Liver (tissue), 4 donors: ENCODE data around the gene RAB37. TPM values are rescaled to one million over a fixed set of nuclear protein-coding genes. Genes with fewer than 3 reads are reported as not detected.

Experiments used
- polyA plus RNA-seq, 2 donors: library from polyadenylated mRNA; stranded (reverse) in 1 of 2; unstranded in 1 of 2; fragments of 200-250 nt in 1 of 2; fragments of >200 nt in 1 of 2; fragmentation: Nextera tagmentation in 1 of 2; extraction: Ambion mirVana in 1 of 2; gene quantifications; one replicate each; pipeline versions ENCODE4 v1.2.1 to v1.2.3, GENCODE V29; 2013 to 2015
- total RNA-seq, 2 donors: library from RNA; depleted of rRNA; stranded (reverse); fragments of >200 nt; gene quantifications; one replicate each; pipeline ENCODE4 v1.2.3, GENCODE V29; 2014
- donor health status: healthy.
- donor health status: healthy.
- donor health status: healthy.

RAB37 gene
- total and polyA plus RNA-seq, 4 donors, result 5.1 to 8.8 (median 5.6) TPM

Other genes with a start within 250 kb of the RAB37 start
- gene CD300LB, start 205.8 kb upstream of the RAB37 start, total RNA-seq, result under 1 TPM; 0.08 to 0.33 TPM
- under 1 TPM in 1 of 2 donors, not detected in 1; 0.09 TPM for gene CD300LB, start 205.8 kb upstream of the RAB37 start, polyA plus RNA-seq
- 1 to 10 TPM in 1 of 2 donors, under 1 TPM in 1; 0.92 to 1.5 TPM for gene CD300C, start 191.1 kb upstream of the RAB37 start, total RNA-seq
- 1 to 10 TPM in 1 of 2 donors, under 1 TPM in 1; 0.17 to 1.2 TPM for gene CD300C, start 191.1 kb upstream of the RAB37 start, polyA plus RNA-seq
- under 1 TPM in 1 of 2 donors, not detected in 1; 0.47 TPM for gene CD300H, start 169.7 kb upstream of the RAB37 start, total RNA-seq
- not detected for gene CD300H, start 169.7 kb upstream of the RAB37 start, polyA plus RNA-seq
- under 1 TPM in 1 of 2 donors, not detected in 1; 0.08 TPM for gene CD300LD, start 145.0 kb upstream of the RAB37 start, total RNA-seq
- not detected for gene CD300LD, start 145.0 kb upstream of the RAB37 start, polyA plus RNA-seq
- under 1 TPM; 0.47 to 0.75 TPM for gene CD300E, start 113.5 kb upstream of the RAB37 start, total RNA-seq
- under 1 TPM; 0.07 to 0.21 TPM for gene CD300E, start 113.5 kb upstream of the RAB37 start, polyA plus RNA-seq
- gene CD300LF, start 24.3 kb upstream of the RAB37 start, total RNA-seq, result 1 to 10 TPM; 1.5 to 1.9 TPM
- under 1 TPM; 0.13 to 0.55 TPM for gene CD300LF, start 24.3 kb upstream of the RAB37 start, polyA plus RNA-seq
- 10 to 100 TPM; 38.1 to 84.1 TPM for gene NHERF1, start 11.4 kb downstream of the RAB37 start, total RNA-seq
- gene NHERF1, start 11.4 kb downstream of the RAB37 start, polyA plus RNA-seq, result 100 to 1,000 TPM; 105 to 160 TPM
- 10 to 100 TPM in 1 of 2 donors, 1 to 10 TPM in 1; 8.1 to 25.5 TPM for gene NAT9, start 39.1 kb downstream of the RAB37 start, total RNA-seq
- 10 to 100 TPM; 15.7 to 18.4 TPM for gene NAT9, start 39.1 kb downstream of the RAB37 start, polyA plus RNA-seq
- under 1 TPM in 1 of 2 donors, not detected in 1; 0.09 TPM for gene GRIN2C, start 122.6 kb downstream of the RAB37 start, total RNA-seq
- under 1 TPM; 0.03 to 0.10 TPM for gene GRIN2C, start 122.6 kb downstream of the RAB37 start, polyA plus RNA-seq
- 1 to 10 TPM; 3.9 to 5.3 TPM for gene FDXR, start 135.7 kb downstream of the RAB37 start, total RNA-seq
- 10 to 100 TPM in 1 of 2 donors, 1 to 10 TPM in 1; 3.9 to 10.1 TPM for gene FDXR, start 135.7 kb downstream of the RAB37 start, polyA plus RNA-seq
- gene FADS6, start 156.4 kb downstream of the RAB37 start, total RNA-seq, result 1 to 10 TPM in 1 of 2 donors, not detected in 1; 7.1 TPM
- gene FADS6, start 156.4 kb downstream of the RAB37 start, polyA plus RNA-seq, result 1 to 10 TPM; 2.1 to 4.2 TPM
- under 1 TPM in 1 of 2 donors, not detected in 1; under 0.01 TPM for gene USH1G, start 186.0 kb downstream of the RAB37 start, total RNA-seq
- gene USH1G, start 186.0 kb downstream of the RAB37 start, polyA plus RNA-seq, result not detected
- not detected for gene OTOP2, start 187.0 kb downstream of the RAB37 start, total RNA-seq
- not detected for gene OTOP2, start 187.0 kb downstream of the RAB37 start, polyA plus RNA-seq
- not detected for gene OTOP3, start 198.6 kb downstream of the RAB37 start, total RNA-seq
- gene OTOP3, start 198.6 kb downstream of the RAB37 start, polyA plus RNA-seq, result not detected
- gene HID1, start 235.5 kb downstream of the RAB37 start, total RNA-seq, result 1 to 10 TPM; 2.7 to 6.2 TPM
- gene HID1, start 235.5 kb downstream of the RAB37 start, polyA plus RNA-seq, result 1 to 10 TPM; 3.5 to 3.8 TPM